Kidney epithelial cell (primary cell): Measurements from ENCODE around the gene HYOU1. TPM values are rescaled to one million over a fixed set of nuclear protein-coding genes. Genes with fewer than 3 reads are reported as not detected.
"Not testable (repeated sequence)": the region's sequence is repeated elsewhere in the genome, so short reads cannot be mapped to it uniquely, and the experiment has no call there.

Experiments used
- DNase-seq: peaks from one replicate; pipeline ENCODE4 v3.0.0-alpha.2; 2010; ENCODE audit warnings: low read depth
- H3K27me3 ChIP-seq: 2 replicates; pipeline ENCODE4 v1.6.0; 2011; ENCODE audit warnings: low read length; ENCODE audit not compliant: control insufficient read depth, insufficient read depth
- H3K36me3 ChIP-seq: 2 replicates; pipeline ENCODE4 v1.5.1; 2011; ENCODE audit warnings: low read length; ENCODE audit not compliant: control insufficient read depth, insufficient read depth
- H3K4me3 ChIP-seq: 2 replicates; pipeline ENCODE4 v1.5.1; 2011; ENCODE audit warnings: low read depth, mild to moderate bottlenecking, control low read depth, low read length
- CTCF ChIP-seq: IDR thresholded peaks from 2 replicates; pipeline ENCODE4 v1.5.1; 2011; ENCODE audit warnings: mild to moderate bottlenecking, moderate library complexity, low read length, control low read depth, inconsistent platforms; ENCODE audit not compliant: insufficient read depth, poor library complexity, severe bottlenecking
- total RNA-seq: library from RNA; depleted of rRNA; stranded (reverse); fragments of >200 nt; gene quantifications from 2 replicates; pipeline ENCODE4 v1.2.3, GENCODE V29; 2015

HYOU1 gene
- total RNA-seq, 1 donor from 2014 or later: 303 TPM

GRCh38 chr11:119042927-119043326 lies 14.1 kb downstream of the HYOU1 start:
- Histone ChIP-seq H3K4me3 (no peak overlapping the region), H3K36me3 (peaks cover 6% of the 10 kb centered on the region), H3K27me3 (no peaks in the 10 kb centered on the region)
- no peak for TF ChIP-seq CTCF
- DNase-seq: no peak

- DNase-seq: no peak
- no peaks in the 10 kb centered on the region for H3K27me3 ChIP-seq
- H3K36me3 ChIP-seq: peaks cover 6% of the 10 kb centered on the region
- TF ChIP-seq CTCF: no peak
- H3K4me3 ChIP-seq: no peak overlapping the region
Measured at GRCh38 chr11:119041821-119042514, 15.0 kb downstream of the HYOU1 start.

- DNase-seq, H3K27me3 ChIP-seq, H3K4me3 ChIP-seq, H3K36me3 ChIP-seq: not testable (repeated sequence)
Measured at GRCh38 chr11:119039471-119039870, 17.5 kb downstream of the HYOU1 start.

GRCh38 chr11:119038884-119039283 lies 18.1 kb downstream of the HYOU1 start:
- Histone ChIP-seq H3K27me3 (no peaks in the 10 kb centered on the region), H3K4me3 (no peak overlapping the region), H3K36me3 (no peaks in the 10 kb centered on the region)
- no peak for DNase-seq
- no peak for TF ChIP-seq CTCF

GRCh38 chr11:119034813-119035212 lies 22.2 kb downstream of the HYOU1 start:
- Histone ChIP-seq H3K4me3 (no peak overlapping the region), H3K27me3 (no peaks in the 10 kb centered on the region), H3K36me3 (no peaks in the 10 kb centered on the region)
- TF ChIP-seq CTCF: no peak
- DNase-seq: no peak

- H3K36me3 ChIP-seq, H3K4me3 ChIP-seq, DNase-seq, H3K27me3 ChIP-seq: not testable (repeated sequence)
Measured at GRCh38 chr11:119033421-119033820, 23.6 kb downstream of the HYOU1 start.

- DNase-seq: no peak
- H3K4me3 ChIP-seq: no peak overlapping the region
- H3K27me3 ChIP-seq: no peaks in the 10 kb centered on the region
- TF ChIP-seq CTCF: no peak
- H3K36me3 ChIP-seq: peaks cover 2% of the 10 kb centered on the region
Measured at GRCh38 chr11:119031912-119032280, 25.1 kb downstream of the HYOU1 start.
